ENCODE data around the gene PARVA. TPM values are rescaled to one million over a fixed set of nuclear protein-coding genes. Genes with fewer than 3 reads are reported as not detected.

The PARVA gene
- total and polyA plus RNA-seq, 2 experiments from 2014 or later, result 37.4 to 46.2 TPM

- 54% methylated on average over 5 of the region's 5 CpGs for WGBS (ENCODE audit: low lambda C conversion rate, missing lambda C conversion rate)
- peaks cover 72% of the 10 kb centered on the region for H3K79me2 ChIP-seq
- no peaks in the 10 kb centered on the region for H3K27me3 ChIP-seq
- peak overlapping the region; percentile 73 for H3K27ac ChIP-seq
- H3K4me1 ChIP-seq (ENCODE audit: insufficient read depth), result peaks cover 43% of the 10 kb centered on the region
- no peaks in the 10 kb centered on the region for H3K9me3 ChIP-seq (ENCODE audit: low read depth)
- no peak overlapping the region for H3K4me3 ChIP-seq
- H3K36me3 ChIP-seq (replicated peaks; ENCODE audit: insufficient read depth, low read depth), result no peaks in the 10 kb centered on the region
- DNase-seq (ENCODE audit: low spot score), result peak; percentile 64
- H4K20me1 ChIP-seq (ENCODE audit: insufficient read depth, poor library complexity, severe bottlenecking), result no peaks in the 10 kb centered on the region
- peak overlapping the region; percentile 36 for H3K4me2 ChIP-seq
- H3K9me2 ChIP-seq (replicated peaks; ENCODE audit: insufficient read depth), result no peaks in the 10 kb centered on the region
- TF ChIP-seq CTCF (IDR thresholded peaks at IDR 0.05; ENCODE audit: poor library complexity) (no peak), EZH2phosphoT487 (IDR thresholded peaks at IDR 0.05; ENCODE audit: low read depth, severe bottlenecking, unreplicated experiment) (no peak), EZH2 (IDR thresholded peaks at IDR 0.05; ENCODE audit: borderline replicate concordance) (no peak)
- no peak overlapping the region for H2AFZ ChIP-seq
Measured at GRCh38 chr11:12430954-12431595, 53.7 kb downstream of the PARVA start.

GRCh38 chr11:12432507-12432906 lies 55.1 kb downstream of the PARVA start:
- Histone ChIP-seq H3K4me1 (ENCODE audit: insufficient read depth) (peaks cover 43% of the 10 kb centered on the region), H3K4me2 (peak overlapping the region; percentile 52), H2AFZ (no peak overlapping the region), H3K27me3 (no peaks in the 10 kb centered on the region), H3K9me3 (ENCODE audit: low read depth) (no peaks in the 10 kb centered on the region), H3K79me2 (peaks cover 72% of the 10 kb centered on the region), H3K36me3 (replicated peaks; ENCODE audit: insufficient read depth, low read depth) (no peaks in the 10 kb centered on the region), H3K27ac (peak overlapping the region; percentile 83), H3K9me2 (replicated peaks; ENCODE audit: insufficient read depth) (no peaks in the 10 kb centered on the region), H4K20me1 (ENCODE audit: insufficient read depth, poor library complexity, severe bottlenecking) (no peaks in the 10 kb centered on the region), H3K4me3 (no peak overlapping the region)
- no peak for DNase-seq (ENCODE audit: low spot score)
- 83% methylated on average over 6 of the region's 6 CpGs for WGBS (ENCODE audit: low lambda C conversion rate, missing lambda C conversion rate)
- TF ChIP-seq CTCF (IDR thresholded peaks at IDR 0.05; ENCODE audit: poor library complexity) (no peak), EZH2 (IDR thresholded peaks at IDR 0.05; ENCODE audit: borderline replicate concordance) (no peak), EZH2phosphoT487 (IDR thresholded peaks at IDR 0.05; ENCODE audit: low read depth, severe bottlenecking, unreplicated experiment) (no peak)

GRCh38 chr11:12433121-12433520 lies 55.8 kb downstream of the PARVA start:
- Histone ChIP-seq H3K4me3 (no peak overlapping the region), H2AFZ (no peak overlapping the region), H3K79me2 (peaks cover 69% of the 10 kb centered on the region), H3K4me2 (peak overlapping the region; percentile 52), H4K20me1 (ENCODE audit: insufficient read depth, poor library complexity, severe bottlenecking) (no peaks in the 10 kb centered on the region), H3K9me3 (ENCODE audit: low read depth) (no peaks in the 10 kb centered on the region), H3K4me1 (ENCODE audit: insufficient read depth) (peaks cover 43% of the 10 kb centered on the region), H3K27ac (peak overlapping the region; percentile 83), H3K36me3 (replicated peaks; ENCODE audit: insufficient read depth, low read depth) (no peaks in the 10 kb centered on the region), H3K27me3 (no peaks in the 10 kb centered on the region), H3K9me2 (replicated peaks; ENCODE audit: insufficient read depth) (no peaks in the 10 kb centered on the region)
- TF ChIP-seq EZH2 (IDR thresholded peaks at IDR 0.05; ENCODE audit: borderline replicate concordance) (no peak), EZH2phosphoT487 (IDR thresholded peaks at IDR 0.05; ENCODE audit: low read depth, severe bottlenecking, unreplicated experiment) (no peak), CTCF (IDR thresholded peaks at IDR 0.05; ENCODE audit: poor library complexity) (no peak)
- WGBS (ENCODE audit: low lambda C conversion rate, missing lambda C conversion rate), result 59% methylated on average over 3 of the region's 3 CpGs
- no peak for DNase-seq (ENCODE audit: low spot score)
